Measurements from ENCODE around the gene ADRB2. TPM values are rescaled to one million over a fixed set of nuclear protein-coding genes. Genes with fewer than 3 reads are reported as not detected.

ADRB2 gene
- total and polyA plus RNA-seq, 2 of the 13 experiments (the other 11 are each of a cell fraction or from before 2014, with no cell fraction given) = not detected

- DNase-seq (ENCODE audit: low spot score) (no peak), FAIRE-seq (no peak), ATAC-seq (no peak)
- ChIA-PET CTCF (ENCODE audit: low intra/inter-chr PET ratio, low total read pairs) (no interaction called here), POLR2A (no interaction called here)
- Histone ChIP-seq H2AFZ (ENCODE audit: low read length) (no peak overlapping the region), H3K27ac (ENCODE audit: extremely low read length, insufficient read depth, low read length) (no peak overlapping the region), H3K4me3 (replicated peaks in 1 of 3; ENCODE audit: insufficient read depth in 1 of 3, low read depth in 2 of 3, low read length in 3 of 3) (no peak overlapping the region), H3K9me3 (ENCODE audit: low read length) (no peaks in the 10 kb centered on the region), H3K4me1 (ENCODE audit: insufficient read depth, low read length) (no peaks in the 10 kb centered on the region), H4K20me1 (ENCODE audit: insufficient read depth, low read length) (no peaks in the 10 kb centered on the region), H3K36me3 (replicated peaks in 1 of 2; ENCODE audit: control insufficient read depth in 1 of 2, insufficient read depth in 2 of 2, low read length in 2 of 2) (no peaks in the 10 kb centered on the region), H3K79me2 (ENCODE audit: insufficient read depth, low read length) (no peaks in the 10 kb centered on the region), H3K27me3 (ENCODE audit: control insufficient read depth in 1 of 2, insufficient read depth in 2 of 2, low read length in 2 of 2) (no peaks in the 10 kb centered on the region), H3K4me2 (ENCODE audit: low read depth, low read length) (no peak overlapping the region), H3K9ac (ENCODE audit: insufficient read depth, low read depth, low read length) (no peak overlapping the region)
- TF ChIP-seq DRAP1 (CRISPR knock-in tag; IDR thresholded peaks at IDR 0.05) (no peak), TBP (CRISPR knock-in tag; IDR thresholded peaks at IDR 0.05) (no peak), ZNF12 (CRISPR knock-in tag; IDR thresholded peaks at IDR 0.05) (no peak), TERF1 (CRISPR knock-in tag; IDR thresholded peaks at IDR 0.05) (no peak), ZNF800 (CRISPR knock-in tag; IDR thresholded peaks at IDR 0.05) (no peak), STAT5B (CRISPR knock-in tag; IDR thresholded peaks at IDR 0.05) (no peak), ZBTB14 (CRISPR knock-in tag; IDR thresholded peaks at IDR 0.05) (no peak), ZNF770 (CRISPR knock-in tag; IDR thresholded peaks at IDR 0.05) (no peak), ZBTB8A (CRISPR knock-in tag; IDR thresholded peaks at IDR 0.05; ENCODE audit: borderline replicate concordance, low read depth) (no peak), CEBPB (IDR thresholded peaks at IDR 0.05; ENCODE audit: borderline replicate concordance, low read depth, low read length) (no peak), ZNF530 (CRISPR knock-in tag; IDR thresholded peaks at IDR 0.05; ENCODE audit: low read depth) (no peak), ZMAT3 (CRISPR knock-in tag; conservative IDR thresholded peaks at IDR 0.05) (no peak)
- no TSS peak for BruUV-seq (replicated peaks)
- in situ Hi-C loops (cut with HindIII; ENCODE audit: extremely low pct_ligation_motif_present, low pct_unique_long_range_greater_than_20kb) (no loop called here), intact Hi-C loops (cut with micrococcal nuclease; ENCODE audit: unreplicated experiment) (no loop called here)
- 44% methylated on average over 1 of the region's 1 CpG for WGBS (ENCODE audit: low lambda C conversion rate)
Observed at GRCh38 chr5:148796936-148797335, 29.5 kb upstream of the ADRB2 start.

Measured in HepG2 (cell line).